K562 (cell line): ENCODE measurements around the gene PTPRG. TPM values are rescaled to one million over a fixed set of nuclear protein-coding genes. Genes with fewer than 3 reads are reported as not detected.

Experiments
- ATAC-seq: fragments of 200-7000 bp; cut with Tn5 transposase; 3 replicates; pipeline ENCODE4 v1.9.1; 2020; ENCODE audit warnings: moderate library complexity
- BruUV-seq: library from RNA; stranded (reverse); fragments of 400-500 nt; replicated peaks from 2 replicates; lab custom pipeline; 2021; lab: Mats Ljungman, UMichigan
- CTCF ChIA-PET: fragments of 300-600 bp; formaldehyde crosslinking; extraction: SDS; loops from one replicate; lab custom pipeline; 2021; ENCODE audit warnings: low intra/inter-chr PET ratio; lab: Yijun Ruan, JAX
- POLR2A ChIA-PET: fragments of 300-600, 350-650 bp; sonication (Branson Sonifier 250); formaldehyde crosslinking; extraction: SDS; loops from one replicate; lab custom pipeline; 2021; ENCODE audit warnings: antibody characterized with exemption, inconsistent platforms; lab: Yijun Ruan, JAX
- DNase-seq, 4 experiments: peaks; one replicate each; pipeline versions ENCODE4 v3.0.0 to v3.0.0-alpha.2; 2011 to 2018; ENCODE audit warnings: low spot score in 3 of 4, mixed read lengths in 3 of 4; ENCODE audit errors: extremely low read depth in 1 of 4
- FAIRE-seq: peaks from 2 replicates; lab custom pipeline; 2011; peaks lifted over from hg19 to GRCh38; lab: Jason Lieb, UNC
- H2AFZ ChIP-seq: 2 replicates; pipeline ENCODE4 v1.6.0; 2011; ENCODE audit warnings: low read depth, low read length, control low read depth, inconsistent platforms
- H3K27ac ChIP-seq: fragments of 200-600 bp; 3 replicates; pipeline ENCODE4 v1.8.0; 2011; ENCODE audit warnings: low read depth, mild to moderate bottlenecking, control low read depth, inconsistent platforms, low read length, moderate library complexity, mixed read lengths; ENCODE audit errors: extremely low read depth
- H3K27me3 ChIP-seq, 2 experiments: fragments of 300-600 bp in 1 of 2; 2 replicates in 1 of 2; 3 replicates in 1 of 2; pipeline versions ENCODE4 v1.6.0 to v1.8.0; 2011; ENCODE audit warnings: inconsistent platforms in 2 of 2, low read length in 2 of 2, mild to moderate bottlenecking in 1 of 2, mixed read lengths in 1 of 2, moderate library complexity in 1 of 2; ENCODE audit not compliant: control insufficient read depth in 2 of 2, insufficient read depth in 2 of 2
- H3K36me3 ChIP-seq: fragments of 300-600 bp; 3 replicates; pipeline ENCODE4 v1.8.0; 2011; ENCODE audit warnings: mild to moderate bottlenecking, low read length, inconsistent platforms; ENCODE audit not compliant: control insufficient read depth, insufficient read depth
- H3K4me1 ChIP-seq, 2 experiments: fragments of 200-600 bp in 1 of 2; replicated peaks in 1 of 2; 2 replicates in 1 of 2; 3 replicates in 1 of 2; pipeline versions ENCODE4 v1.5.1 to v1.8.0; 2011; ENCODE audit warnings: inconsistent platforms in 2 of 2, low read length in 2 of 2, mild to moderate bottlenecking in 1 of 2, mixed read lengths in 1 of 2, moderate library complexity in 1 of 2; ENCODE audit not compliant: control insufficient read depth in 2 of 2, insufficient read depth in 2 of 2
- H3K4me2 ChIP-seq: 2 replicates; pipeline ENCODE4 v1.6.1; 2011; ENCODE audit warnings: low read length, control low read depth, inconsistent platforms, mixed read lengths; ENCODE audit not compliant: insufficient read depth
- H3K4me3 ChIP-seq: fragments of 200-600 bp; sonication (generic), shearing (Covaris generic); 2 replicates; pipeline ENCODE4 v1.5.1; 2016; ENCODE audit warnings: control low read depth, inconsistent platforms
- H3K79me2 ChIP-seq: fragments of 200-600 bp; 3 replicates; pipeline ENCODE4 v1.8.0; 2011; ENCODE audit warnings: low read length, inconsistent platforms; ENCODE audit not compliant: control insufficient read depth, insufficient read depth
- H3K9ac ChIP-seq, 2 experiments: 2 replicates each; pipeline versions ENCODE4 v1.6.0 to v1.6.1; 2011; ENCODE audit warnings: low read depth in 2 of 2, low read length in 2 of 2, control low read depth in 1 of 2, inconsistent platforms in 1 of 2, mild to moderate bottlenecking in 1 of 2, mixed read lengths in 1 of 2; ENCODE audit not compliant: insufficient read depth in 1 of 2
- H3K9me1 ChIP-seq: one replicate; pipeline ENCODE4 v1.6.0; 2011; ENCODE audit warnings: inconsistent platforms, mild to moderate bottlenecking, low read length, moderate library complexity; ENCODE audit not compliant: control insufficient read depth, insufficient read depth
- H3K9me3 ChIP-seq: replicated peaks from 2 replicates; pipeline ENCODE4 v1.5.1; 2011; ENCODE audit warnings: low read depth, low read length, inconsistent platforms; ENCODE audit not compliant: control insufficient read depth, insufficient read depth
- H4K20me1 ChIP-seq: replicated peaks from 2 replicates; pipeline ENCODE4 v1.6.1; 2011; ENCODE audit warnings: low read length, inconsistent platforms, mixed read lengths; ENCODE audit not compliant: control insufficient read depth, insufficient read depth
- ARID2 ChIP-seq: fragments of 450-650 bp; IDR thresholded peaks from 2 replicates; pipeline ENCODE4 v1.6.1; 2017; ENCODE audit warnings: antibody characterized with exemption, mild to moderate bottlenecking
- CBFA2T2 ChIP-seq: fragments of 450-650 bp; conservative IDR thresholded peaks from 2 replicates; pipeline ENCODE4 v1.6.1; 2017; ENCODE audit warnings: mild to moderate bottlenecking
- FOSL1 ChIP-seq: fragments of 200-800 bp; sonication (Bioruptor generic); conservative IDR thresholded peaks from 2 replicates; pipeline ENCODE4 v1.6.1; 2016; ENCODE audit warnings: missing genetic modification characterization, missing compliant biosample characterization
- FOXP1 ChIP-seq: sonication (generic); formaldehyde crosslinking; IDR thresholded peaks from 2 replicates; pipeline ENCODE4 v1.8.0; 2022; ENCODE audit warnings: mild to moderate bottlenecking, missing genetic modification reagents
- HMGN3 ChIP-seq: IDR thresholded peaks from 2 replicates; pipeline ENCODE4 v1.6.1; 2011; ENCODE audit warnings: borderline replicate concordance, low read depth, mild to moderate bottlenecking, mixed read lengths, low read length; ENCODE audit not compliant: insufficient read length; ENCODE audit errors: extremely low read depth
- RNF219 ChIP-seq: fragments of 250-450 bp; sonication (Bioruptor Pico); IDR thresholded peaks from 2 replicates; pipeline ENCODE4 v1.5.0; 2022; ENCODE audit warnings: mild to moderate bottlenecking
- TBP ChIP-seq: optimal IDR thresholded peaks from 2 replicates; pipeline ENCODE3; 2011; ENCODE audit warnings: low read depth, low read length, improper control_type of control experiment
- USF2 ChIP-seq: sonication (generic); formaldehyde crosslinking; IDR thresholded peaks from 2 replicates; pipeline ENCODE4 v1.5.0; 2020; ENCODE audit warnings: missing genetic modification reagents
- ZNF124 ChIP-seq: sonication (generic); formaldehyde crosslinking; IDR thresholded peaks from 2 replicates; pipeline ENCODE4 v1.8.1; 2022; ENCODE audit warnings: missing genetic modification reagents
- ZNF282 ChIP-seq: sonication (generic); formaldehyde crosslinking; IDR thresholded peaks from 2 replicates; pipeline ENCODE4 v1.8.1; 2023; ENCODE audit warnings: missing genetic modification reagents
- ZNF3 ChIP-seq: fragments of 250-450 bp; sonication (Bioruptor Pico); IDR thresholded peaks from 2 replicates; pipeline ENCODE4 v1.5.0; 2021; ENCODE audit warnings: mild to moderate bottlenecking, moderate library complexity
- WGBS: fragments of 100-300 bp; shearing (Covaris generic); methylation state at CpG from one replicate; pipeline ENCODE4 v1.1.6; 2016; ENCODE audit warnings: low coverage, mixed read lengths; ENCODE audit not compliant: insufficient coverage; ENCODE audit errors: missing lambda C conversion rate; 5-methylcytosine and 5-hydroxymethylcytosine counted together
- in situ Hi-C: fragments of 300-500 bp; cut with MboI; formaldehyde crosslinking; loops from 4 replicates; pipeline ENCODE4 v1.15.0; 2018; ENCODE audit warnings: inconsistent platforms, mixed read lengths
- intact Hi-C: fragments of 100-400 bp; cut with micrococcal nuclease; formaldehyde crosslinking; loops from 2 replicates; pipeline ENCODE4 v1.14.2; 2022
- polyA plus RNA-seq, 8 experiments: library from polyadenylated mRNA; depleted of rRNA in 4 of 8; stranded (reverse) in 5 of 8; unstranded in 3 of 8; fragments of >200 nt; fragmentation: Nextera tagmentation in 2 of 8; fragmentation: Illumina TruSeq in 1 of 8; extraction: Ambion mirVana in 2 of 8; extraction: Trizol in 1 of 8; gene quantifications; 2 replicates each; pipeline versions ENCODE4 v1.2.1 to v1.2.3, GENCODE V29; 2011 to 2014; ENCODE audit warnings: inconsistent platforms in 1 of 8, missing spikeins in 1 of 8
- total RNA-seq, 7 experiments: library from RNA; depleted of rRNA in 6 of 7; stranded (reverse); fragments of >200 nt in 6 of 7; fragmentation: Illumina TruSeq in 2 of 7; extraction: Trizol in 2 of 7; gene quantifications; 2 replicates each; pipeline versions ENCODE4 v1.2.1 to v1.2.3, GENCODE V29; 2011 to 2021; ENCODE audit warnings: low replicate concordance in 1 of 7
- TF ChIP-seq, protein P1 (sequence below): sonication (generic); formaldehyde crosslinking; IDR thresholded peaks from 2 replicates; pipeline ENCODE4 v1.8.0; 2022; ENCODE audit warnings: missing genetic modification reagents, mild to moderate bottlenecking, borderline replicate concordance
- TF ChIP-seq, protein P2 (sequence below): fragments of 250-450 bp; sonication (Bioruptor Pico); IDR thresholded peaks from 2 replicates; pipeline ENCODE4 v1.4.0; 2020; ENCODE audit warnings: mild to moderate bottlenecking, moderate library complexity, borderline replicate concordance

Gene PTPRG
- total and polyA plus RNA-seq, 9 of the 15 experiments (the other 6 are each of a cell fraction or from before 2014, with no cell fraction given) = 0.16 TPM; not detected in 8

GRCh38 chr3:62169906-62170660 lies 608.7 kb downstream of the PTPRG start:
- no peak for FAIRE-seq
- Histone ChIP-seq H3K4me2 (no peak overlapping the region), H3K27ac (no peak overlapping the region), H3K9me3 (no peaks in the 10 kb centered on the region), H3K79me2 (no peaks in the 10 kb centered on the region), H3K36me3 (no peaks in the 10 kb centered on the region), H4K20me1 (no peaks in the 10 kb centered on the region), H3K4me3 (no peak overlapping the region), H2AFZ (no peak overlapping the region), H3K9ac (no peak overlapping the region), H3K27me3 (peaks cover 0 to 6% of the 10 kb centered on the region in 2 experiments; a peak in 1 of 5 replicates), H3K4me1 (no peaks in the 10 kb centered on the region), H3K9me1 (no peaks in the 10 kb centered on the region)
- in situ Hi-C loops = no loop called here
- 0% methylated on average over 4 of the region's 4 CpGs for WGBS
- intact Hi-C loops = no loop called here
- ChIA-PET CTCF (no interaction called here), POLR2A (no interaction called here)
- ATAC-seq = no peak
- BruUV-seq = no TSS peak
- no peak for DNase-seq
- TF ChIP-seq HMGN3 (no peak), FOSL1 (no peak), ZNF282 (CRISPR knock-in tag) (no peak), ZNF124 (no peak), TBP (no peak), USF2 (no peak), RNF219 (CRISPR knock-in tag) (no peak), ZNF3 (CRISPR knock-in tag) (no peak), CBFA2T2 (no peak), FOXP1 (CRISPR knock-in tag) (no peak), ARID2 (no peak)
- TF ChIP-seq, protein P1, sequence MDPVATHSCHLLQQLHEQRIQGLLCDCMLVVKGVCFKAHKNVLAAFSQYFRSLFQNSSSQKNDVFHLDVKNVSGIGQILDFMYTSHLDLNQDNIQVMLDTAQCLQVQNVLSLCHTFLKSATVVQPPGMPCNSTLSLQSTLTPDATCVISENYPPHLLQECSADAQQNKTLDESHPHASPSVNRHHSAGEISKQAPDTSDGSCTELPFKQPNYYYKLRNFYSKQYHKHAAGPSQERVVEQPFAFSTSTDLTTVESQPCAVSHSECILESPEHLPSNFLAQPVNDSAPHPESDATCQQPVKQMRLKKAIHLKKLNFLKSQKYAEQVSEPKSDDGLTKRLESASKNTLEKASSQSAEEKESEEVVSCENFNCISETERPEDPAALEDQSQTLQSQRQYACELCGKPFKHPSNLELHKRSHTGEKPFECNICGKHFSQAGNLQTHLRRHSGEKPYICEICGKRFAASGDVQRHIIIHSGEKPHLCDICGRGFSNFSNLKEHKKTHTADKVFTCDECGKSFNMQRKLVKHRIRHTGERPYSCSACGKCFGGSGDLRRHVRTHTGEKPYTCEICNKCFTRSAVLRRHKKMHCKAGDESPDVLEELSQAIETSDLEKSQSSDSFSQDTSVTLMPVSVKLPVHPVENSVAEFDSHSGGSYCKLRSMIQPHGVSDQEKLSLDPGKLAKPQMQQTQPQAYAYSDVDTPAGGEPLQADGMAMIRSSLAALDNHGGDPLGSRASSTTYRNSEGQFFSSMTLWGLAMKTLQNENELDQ (CRISPR knock-in tag) = no peak
- TF ChIP-seq, protein P2, sequence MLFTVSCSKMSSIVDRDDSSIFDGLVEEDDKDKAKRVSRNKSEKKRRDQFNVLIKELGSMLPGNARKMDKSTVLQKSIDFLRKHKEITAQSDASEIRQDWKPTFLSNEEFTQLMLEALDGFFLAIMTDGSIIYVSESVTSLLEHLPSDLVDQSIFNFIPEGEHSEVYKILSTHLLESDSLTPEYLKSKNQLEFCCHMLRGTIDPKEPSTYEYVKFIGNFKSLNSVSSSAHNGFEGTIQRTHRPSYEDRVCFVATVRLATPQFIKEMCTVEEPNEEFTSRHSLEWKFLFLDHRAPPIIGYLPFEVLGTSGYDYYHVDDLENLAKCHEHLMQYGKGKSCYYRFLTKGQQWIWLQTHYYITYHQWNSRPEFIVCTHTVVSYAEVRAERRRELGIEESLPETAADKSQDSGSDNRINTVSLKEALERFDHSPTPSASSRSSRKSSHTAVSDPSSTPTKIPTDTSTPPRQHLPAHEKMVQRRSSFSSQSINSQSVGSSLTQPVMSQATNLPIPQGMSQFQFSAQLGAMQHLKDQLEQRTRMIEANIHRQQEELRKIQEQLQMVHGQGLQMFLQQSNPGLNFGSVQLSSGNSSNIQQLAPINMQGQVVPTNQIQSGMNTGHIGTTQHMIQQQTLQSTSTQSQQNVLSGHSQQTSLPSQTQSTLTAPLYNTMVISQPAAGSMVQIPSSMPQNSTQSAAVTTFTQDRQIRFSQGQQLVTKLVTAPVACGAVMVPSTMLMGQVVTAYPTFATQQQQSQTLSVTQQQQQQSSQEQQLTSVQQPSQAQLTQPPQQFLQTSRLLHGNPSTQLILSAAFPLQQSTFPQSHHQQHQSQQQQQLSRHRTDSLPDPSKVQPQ (CRISPR knock-in tag) = no peak
